ENCODE results near the gene WDR18.

The WDR18 gene

GRCh38 chr19:939922-940321, 44.2 kb upstream of the WDR18 start:
- H3K4me3 ChIP-seq (ENCODE audit: low read depth, low read length): no peak overlapping the region; the same call in 1 of the 2 replicates
- no peak for TF ChIP-seq CTCF (IDR thresholded peaks at IDR 0.05; ENCODE audit: low read depth, low read length)

GRCh38 chr19:940591-941291, 43.4 kb upstream of the WDR18 start:
- no peak for TF ChIP-seq CTCF (IDR thresholded peaks at IDR 0.05; ENCODE audit: low read depth, low read length)
- peak overlapping the region; percentile 33 for H3K4me3 ChIP-seq (ENCODE audit: low read depth, low read length)

- peak overlapping the region; percentile 33 for H3K4me3 ChIP-seq (ENCODE audit: low read depth, low read length)
Measured at GRCh38 chr19:941292-942132, 42.6 kb upstream of the WDR18 start.

GRCh38 chr19:942133-942645, 42.0 kb upstream of the WDR18 start:
- TF ChIP-seq CTCF (IDR thresholded peaks at IDR 0.05; ENCODE audit: low read depth, low read length): no peak
- H3K4me3 ChIP-seq (ENCODE audit: low read depth, low read length): no peak overlapping the region

More at GRCh38 chr19:941292-942132, 42.6 kb upstream of the WDR18 start:
- TF ChIP-seq CTCF (IDR thresholded peaks at IDR 0.05; ENCODE audit: low read depth, low read length): no peak

- no peak overlapping the region for H3K4me3 ChIP-seq (ENCODE audit: low read depth, low read length)
- TF ChIP-seq CTCF (IDR thresholded peaks at IDR 0.05; ENCODE audit: low read depth, low read length): no peak
Measured at GRCh38 chr19:943551-944170, 40.5 kb upstream of the WDR18 start.

- no peak for TF ChIP-seq CTCF (IDR thresholded peaks at IDR 0.05; ENCODE audit: low read depth, low read length)
- no peak overlapping the region for H3K4me3 ChIP-seq (ENCODE audit: low read depth, low read length)
Measured at GRCh38 chr19:944171-944567, 40.0 kb upstream of the WDR18 start.

Measured in WI38 (cell line).